Inferior parietal cortex (tissue), 1 donor: Measurements from ENCODE around the gene FLG2.

ENCODE experiments used
- DNase-seq: peaks from one replicate; pipeline ENCODE4 v3.0.0-alpha.2; 2016; ENCODE audit errors: extremely low spot score

Gene FLG2

GRCh38 chr1:152359906-152360305 is at the start of gene FLG2:
Gene FLG2, minus strand, starts transcription at chr1:152360006. Its CDS starts 1,122 bp downstream, at chr1:152358884.
- DNase-seq, result no peak

GRCh38 chr1:152408664-152409063 is 48.9 kb upstream of the FLG2 start:
- DNase-seq, result no peak

- no peak for DNase-seq
Measured at GRCh38 chr1:152398812-152399698, 39.2 kb upstream of the FLG2 start.

- DNase-seq, result no peak
Measured at GRCh38 chr1:152397474-152397873, 37.7 kb upstream of the FLG2 start.

- DNase-seq, result no peak
Measured at GRCh38 chr1:152394151-152394550, 34.3 kb upstream of the FLG2 start.

- no peak for DNase-seq
Measured at GRCh38 chr1:152392909-152393308, 33.1 kb upstream of the FLG2 start.

- no peak for DNase-seq
Measured at GRCh38 chr1:152388889-152389288, 29.1 kb upstream of the FLG2 start.

GRCh38 chr1:152386940-152387339 is 27.1 kb upstream of the FLG2 start:
- no peak for DNase-seq

GRCh38 chr1:152380932-152381331 is 21.1 kb upstream of the FLG2 start:
- DNase-seq, result no peak

- DNase-seq, result no peak
Measured at GRCh38 chr1:152374451-152374850, 14.6 kb upstream of the FLG2 start.

- DNase-seq, result no peak
Measured at GRCh38 chr1:152372672-152373071, 12.9 kb upstream of the FLG2 start.

- no peak for DNase-seq
Measured at GRCh38 chr1:152367436-152367835, 7.6 kb upstream of the FLG2 start.

GRCh38 chr1:152356736-152357135 is 3.1 kb downstream of the FLG2 start:
- no peak for DNase-seq

GRCh38 chr1:152349611-152350010 is 10.2 kb downstream of the FLG2 start:
- no peak for DNase-seq

- DNase-seq, result no peak
Measured at GRCh38 chr1:152348447-152348846, 11.4 kb downstream of the FLG2 start.

GRCh38 chr1:152347116-152347728 is 12.6 kb downstream of the FLG2 start:
- DNase-seq, result peak; percentile 71

- DNase-seq, result no peak
Measured at GRCh38 chr1:152344438-152344837, 15.4 kb downstream of the FLG2 start.

GRCh38 chr1:152343006-152343405 is 16.8 kb downstream of the FLG2 start:
- no peak for DNase-seq

- DNase-seq, result no peak
Measured at GRCh38 chr1:152335399-152335798, 24.4 kb downstream of the FLG2 start.

- DNase-seq, result no peak
Measured at GRCh38 chr1:152328801-152329391, 30.9 kb downstream of the FLG2 start.

GRCh38 chr1:152325111-152325510 is 34.7 kb downstream of the FLG2 start, which contains the start of gene FLG:
Gene FLG, minus strand, starts transcription at chr1:152325239. Its CDS starts 9,783 bp downstream, at chr1:152315456.
- DNase-seq, result no peak

- DNase-seq, result no peak
Measured at GRCh38 chr1:152313970-152314369, 45.8 kb downstream of the FLG2 start.
